ENCODE measurements around the gene RAN. TPM values are rescaled to one million over a fixed set of nuclear protein-coding genes. Genes with fewer than 3 reads are reported as not detected.
"Not testable (repeated sequence)": the region's sequence is repeated elsewhere in the genome, so short reads cannot be mapped to it uniquely, and the experiment has no call there.

Gene RAN
- 1,013 and 1,367 TPM in 2 replicates for total RNA-seq (2014; rRNA removed; shearing (Covaris generic))

DNA sequence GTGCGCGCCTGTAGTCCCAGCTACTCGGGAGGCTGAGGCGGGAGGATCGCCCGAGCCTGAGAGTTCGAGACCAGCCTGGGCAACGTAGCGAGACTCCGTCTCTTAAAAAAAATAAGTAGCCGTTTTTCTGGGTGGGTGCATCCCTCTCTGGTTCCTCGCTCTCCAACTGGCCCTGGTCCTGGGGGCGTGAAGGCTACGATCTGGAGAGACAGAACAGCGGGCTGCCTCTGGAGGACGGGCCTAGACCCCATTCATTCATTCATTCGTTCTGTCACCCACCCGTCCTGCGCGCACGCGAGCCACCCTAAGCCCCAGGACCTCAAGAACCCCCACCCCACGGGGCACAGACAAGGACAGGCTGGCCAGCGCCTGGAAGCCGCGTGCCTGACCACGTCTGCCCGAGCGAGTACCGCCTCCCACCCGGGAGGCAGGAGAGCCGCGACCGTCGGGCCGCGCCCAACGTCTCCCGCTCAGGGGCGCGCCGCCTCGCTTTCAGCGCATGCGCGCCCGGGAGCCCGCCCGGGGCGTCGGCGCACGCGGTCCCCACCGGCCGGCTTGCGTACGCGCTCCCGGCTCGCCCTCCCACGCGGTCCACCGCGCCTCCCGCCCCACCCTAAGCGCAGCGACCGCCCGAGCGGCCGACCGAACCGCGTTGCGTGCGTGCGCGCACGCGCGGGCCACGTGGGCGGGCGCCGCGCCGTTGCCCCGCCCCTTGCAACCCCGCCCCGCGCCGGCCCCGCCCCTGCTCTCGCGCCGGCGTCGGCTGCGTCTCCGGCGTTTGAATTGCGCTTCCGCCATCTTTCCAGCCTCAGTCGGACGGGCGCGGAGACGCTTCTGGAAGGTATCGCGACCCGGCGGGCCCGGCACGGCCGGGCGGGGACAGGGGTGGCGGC lies at the start of gene RAN:
Gene RAN (plus strand): TSS at position 781 of the 893 bp plus-strand sequence. CDS start 528 bp downstream, outside the sequence.
- DNase-seq (ENCODE audit: low read depth) = peak; percentile 97

DNA sequence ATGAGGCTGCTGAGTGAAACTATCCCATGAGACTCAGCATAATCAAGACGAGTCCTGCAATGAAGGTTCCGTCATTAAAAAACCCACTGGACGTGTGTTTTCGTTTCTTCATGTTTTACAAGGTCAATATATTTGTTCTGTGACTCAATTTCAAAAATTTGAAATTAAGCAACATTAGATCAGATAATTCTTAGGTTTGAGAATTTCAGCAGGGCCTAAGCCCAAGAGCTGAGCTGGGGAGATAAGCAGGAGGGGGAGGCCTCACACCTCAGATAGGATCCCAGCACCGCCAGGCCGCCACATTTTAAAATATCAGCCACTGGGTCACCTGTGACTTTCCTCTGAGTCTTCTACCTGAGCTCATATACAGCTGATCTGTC lies 46.1 kb upstream of the RAN start:
- DNase-seq (ENCODE audit: low read depth) = no peak

DNA sequence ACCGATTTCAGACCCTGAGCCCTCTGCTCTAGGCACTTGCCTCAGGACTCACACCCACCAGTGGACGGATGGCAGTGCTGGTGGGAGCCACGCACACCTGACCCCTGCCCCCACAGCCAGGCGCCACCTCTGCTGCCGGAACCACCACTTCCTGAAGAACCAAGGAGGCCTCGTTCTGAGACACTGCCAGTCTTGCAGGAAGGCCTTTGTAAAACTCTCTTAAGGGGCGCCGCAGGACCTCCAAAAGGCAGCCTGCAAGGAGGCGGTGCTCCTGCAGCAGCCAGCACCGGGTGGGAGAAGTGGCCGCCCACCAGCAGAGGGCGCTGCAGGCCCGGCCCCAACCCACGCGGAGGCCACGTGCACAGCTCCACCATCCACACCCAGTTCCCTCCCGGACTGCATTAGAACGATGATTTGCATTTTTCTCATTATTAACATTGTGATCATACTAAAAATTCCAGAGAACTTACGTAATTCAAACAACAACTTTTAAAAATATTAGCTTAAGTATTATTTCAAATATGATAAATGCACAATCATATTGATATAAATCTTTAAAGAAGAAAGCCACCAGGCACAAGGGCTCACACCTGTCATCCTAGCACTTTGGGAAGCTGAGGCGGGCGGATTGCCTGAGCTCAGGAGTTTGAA lies 45.6 kb upstream of the RAN start:
- peak; percentile 47 for DNase-seq (ENCODE audit: low read depth)

DNA sequence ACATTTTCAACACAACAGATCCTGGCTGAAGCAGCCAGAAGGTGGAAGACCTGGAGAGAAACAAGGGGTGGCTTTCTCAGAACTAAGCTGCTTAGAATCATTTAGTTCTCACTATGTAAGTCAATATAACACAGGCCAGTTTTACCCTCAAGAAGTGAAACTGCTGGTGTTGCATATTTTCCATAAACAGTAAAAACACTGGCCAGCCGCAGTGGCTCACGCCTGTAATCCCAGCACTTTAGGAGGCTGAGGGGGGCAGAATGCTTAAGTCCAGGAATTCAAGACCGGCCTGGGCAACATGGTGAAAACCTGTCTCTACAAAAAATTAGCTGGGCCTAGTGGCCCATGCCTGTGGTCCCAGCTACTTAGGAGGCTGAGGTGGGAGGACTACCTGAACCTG lies 44.4 kb upstream of the RAN start:
- DNase-seq (ENCODE audit: low read depth) = no peak

DNA sequence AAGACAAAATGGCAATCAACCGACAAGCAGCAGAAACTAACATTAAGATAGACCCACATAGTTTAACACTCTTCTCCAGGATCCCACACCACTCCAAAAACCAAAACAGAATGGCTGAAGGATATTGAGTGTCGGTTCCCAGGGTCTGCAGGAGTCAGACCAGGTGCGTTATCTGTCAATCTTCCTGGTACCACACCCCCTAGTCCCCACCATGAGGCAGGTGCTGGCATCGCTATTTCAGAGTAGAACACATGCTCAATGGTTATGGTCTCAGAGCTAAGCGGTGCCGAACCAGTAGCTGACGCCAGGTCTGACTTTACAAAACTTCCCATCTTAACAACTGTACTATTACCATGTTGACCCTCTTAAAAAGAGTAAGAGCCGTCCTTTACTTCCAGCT lies 43.0 kb upstream of the RAN start:
- DNase-seq (ENCODE audit: low read depth) = no peak

DNA sequence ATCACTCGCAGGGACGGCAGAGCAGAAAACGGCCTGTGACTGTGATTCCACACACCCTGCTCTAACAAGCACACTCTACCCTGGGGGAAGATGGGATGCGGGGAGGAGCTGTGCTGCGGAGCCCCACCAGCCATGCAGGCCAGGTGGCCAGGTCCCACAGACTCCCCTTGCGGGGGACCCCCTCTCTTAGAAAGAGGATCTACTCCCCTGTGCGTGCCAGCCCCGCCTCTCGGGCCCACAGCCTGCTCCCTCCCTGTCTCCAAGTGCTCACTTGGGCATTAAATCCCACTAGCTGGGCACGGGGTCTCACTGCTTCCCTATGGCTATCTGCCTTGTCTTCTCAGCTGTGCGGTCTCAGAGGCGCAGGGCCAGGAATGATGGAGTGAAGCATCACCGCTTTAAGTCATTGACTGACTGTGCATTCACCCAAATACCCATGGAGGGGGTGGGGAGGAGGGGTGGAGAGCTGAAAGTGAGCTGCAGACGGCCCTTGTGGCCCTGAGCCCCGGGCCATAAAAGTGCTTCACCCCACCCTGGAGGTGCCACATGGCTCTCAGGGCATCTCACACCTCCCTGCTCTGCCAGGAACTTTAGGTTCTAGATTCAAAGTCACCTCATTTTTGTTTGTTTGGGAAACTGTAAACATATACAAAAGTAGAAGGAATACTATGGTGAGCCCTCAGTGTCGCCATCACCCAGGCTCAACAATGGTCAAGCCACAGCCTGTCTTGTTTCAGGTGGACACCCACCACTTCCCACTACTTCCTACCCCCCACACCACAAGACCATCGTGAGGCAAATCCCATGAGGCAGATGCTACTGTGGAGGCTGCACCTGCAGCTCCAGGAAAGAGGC lies 42.2 kb upstream of the RAN start:
- no peak for DNase-seq (ENCODE audit: low read depth)

DNA sequence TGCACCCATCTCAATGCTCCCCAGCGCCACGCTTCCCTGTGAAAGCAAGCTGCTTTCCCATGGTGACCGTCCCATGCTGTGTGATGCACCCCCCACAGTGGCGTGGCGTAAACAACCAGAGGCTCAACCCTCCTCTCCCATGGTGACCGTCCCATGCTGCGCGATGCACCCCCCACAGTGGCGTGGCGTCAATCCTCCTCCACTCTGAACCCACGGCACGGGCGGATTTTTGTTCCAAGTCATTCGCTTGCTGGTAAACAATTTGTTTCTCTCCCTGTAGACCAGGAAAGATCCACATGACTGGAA lies 41.7 kb upstream of the RAN start:
- DNase-seq (ENCODE audit: low read depth) = no peak

DNA sequence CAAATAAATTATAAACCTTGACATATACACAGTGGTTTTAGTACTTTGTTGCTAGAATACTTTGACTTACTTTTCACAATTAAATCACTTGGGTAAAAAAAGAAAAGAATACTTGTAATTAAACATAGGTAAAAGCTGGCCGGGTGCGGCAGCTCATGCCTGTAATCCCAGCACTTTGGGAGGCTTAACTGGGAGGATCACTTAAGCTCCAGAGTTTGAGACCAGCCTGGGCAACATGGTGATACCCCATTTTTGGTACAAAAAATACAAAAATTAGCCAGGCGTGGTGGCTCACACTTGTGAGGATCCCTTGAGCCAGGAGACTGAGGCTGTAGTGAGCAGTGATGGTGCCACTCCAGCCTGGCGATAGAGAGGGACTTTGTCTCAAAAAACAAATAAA lies 40.6 kb upstream of the RAN start:
- no peak for DNase-seq (ENCODE audit: low read depth)

DNA sequence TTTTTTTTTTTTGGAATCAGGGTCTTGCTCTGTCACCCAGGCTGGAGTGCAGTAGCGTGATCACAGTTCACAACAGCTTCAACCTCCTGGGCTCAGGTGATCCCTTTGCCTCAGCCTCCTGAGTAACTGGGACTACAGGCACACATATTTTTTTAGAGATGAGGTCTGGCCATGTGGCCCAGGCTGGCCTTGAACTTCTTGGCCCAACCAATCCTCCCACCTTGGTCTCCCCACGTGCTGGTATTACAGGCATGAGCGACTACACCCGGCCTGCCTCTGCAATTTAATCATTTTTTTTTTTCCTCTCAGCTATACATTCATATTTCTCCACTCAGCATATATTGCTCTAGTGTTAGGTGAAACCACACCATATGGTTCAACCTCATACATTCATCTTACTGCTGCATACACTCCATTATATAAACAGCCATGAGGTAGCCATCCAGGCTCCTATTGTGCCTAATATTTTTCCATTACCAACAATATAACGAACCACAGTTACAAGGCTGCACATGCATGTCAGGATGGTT lies 39.9 kb upstream of the RAN start:
- DNase-seq (ENCODE audit: low read depth) = no peak

DNA sequence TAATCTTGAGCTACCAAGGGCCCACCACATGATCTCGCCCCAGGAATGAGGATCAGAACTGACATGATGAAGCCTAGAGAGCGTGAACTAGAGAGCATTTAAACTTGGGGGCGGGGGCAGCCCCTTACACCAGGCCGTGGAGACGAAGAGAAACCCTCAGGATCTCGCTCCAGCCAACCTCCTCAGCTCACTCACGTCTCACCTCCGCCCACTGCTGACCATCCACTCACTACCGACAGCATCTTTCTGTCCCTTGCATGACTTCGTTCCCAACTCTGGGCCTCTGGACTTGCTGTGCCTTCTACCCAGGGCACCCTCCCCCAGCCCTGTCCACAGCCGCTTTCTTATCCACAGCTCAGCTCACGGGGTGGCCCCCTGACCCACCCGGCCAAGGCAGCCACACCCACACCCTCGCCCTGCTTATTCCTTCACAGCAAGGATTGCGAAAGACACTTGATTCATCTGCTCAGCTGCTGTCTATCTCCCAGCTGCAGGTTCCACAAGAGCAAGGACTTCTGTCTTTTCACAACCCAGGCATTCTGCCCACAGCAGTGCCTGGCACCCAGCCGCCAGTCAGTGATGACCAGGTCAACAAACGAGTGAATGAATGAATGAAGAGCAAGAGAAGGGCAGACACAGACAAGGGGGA lies 39.2 kb upstream of the RAN start:
- DNase-seq (ENCODE audit: low read depth) = no peak

DNA sequence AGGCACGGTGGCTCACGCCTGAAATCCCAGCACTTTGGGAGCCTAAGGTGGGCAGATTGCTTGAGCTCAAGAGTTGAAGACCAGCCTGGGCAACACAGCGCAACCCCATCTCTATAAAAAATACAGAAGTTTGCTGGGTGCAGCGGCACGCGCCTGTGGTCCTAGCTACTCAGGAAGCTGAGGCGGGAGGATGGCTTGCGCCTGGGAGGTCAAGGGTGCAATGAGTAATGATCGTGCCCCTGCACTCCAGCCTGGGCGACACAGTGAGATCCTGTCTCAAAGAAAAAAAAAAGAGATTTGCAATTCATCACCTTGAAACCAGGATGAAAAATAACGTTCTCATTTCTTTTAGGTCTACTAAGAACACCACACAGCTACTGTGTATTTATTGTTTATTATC lies 36.9 kb upstream of the RAN start:
- DNase-seq (ENCODE audit: low read depth) = no peak

DNA sequence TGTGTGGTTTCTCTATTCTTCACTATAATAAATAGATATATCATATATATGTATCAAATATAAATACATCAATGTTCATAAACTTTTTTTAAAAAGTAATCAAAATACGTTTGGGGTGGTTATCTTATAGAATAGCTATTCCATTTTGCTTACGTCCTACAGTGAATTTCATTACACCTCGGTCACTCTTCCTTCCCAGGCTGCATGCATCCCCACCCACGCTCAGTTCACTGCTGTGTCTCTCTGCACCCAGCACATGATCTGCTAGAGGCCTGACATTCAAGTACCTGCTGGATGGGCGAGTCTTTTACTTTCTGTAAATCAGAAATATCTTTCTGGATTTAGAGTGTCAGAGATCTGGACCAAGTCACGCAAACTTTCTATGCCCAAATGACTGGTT lies 36.4 kb upstream of the RAN start:
- DNase-seq (ENCODE audit: low read depth) = no peak

DNA sequence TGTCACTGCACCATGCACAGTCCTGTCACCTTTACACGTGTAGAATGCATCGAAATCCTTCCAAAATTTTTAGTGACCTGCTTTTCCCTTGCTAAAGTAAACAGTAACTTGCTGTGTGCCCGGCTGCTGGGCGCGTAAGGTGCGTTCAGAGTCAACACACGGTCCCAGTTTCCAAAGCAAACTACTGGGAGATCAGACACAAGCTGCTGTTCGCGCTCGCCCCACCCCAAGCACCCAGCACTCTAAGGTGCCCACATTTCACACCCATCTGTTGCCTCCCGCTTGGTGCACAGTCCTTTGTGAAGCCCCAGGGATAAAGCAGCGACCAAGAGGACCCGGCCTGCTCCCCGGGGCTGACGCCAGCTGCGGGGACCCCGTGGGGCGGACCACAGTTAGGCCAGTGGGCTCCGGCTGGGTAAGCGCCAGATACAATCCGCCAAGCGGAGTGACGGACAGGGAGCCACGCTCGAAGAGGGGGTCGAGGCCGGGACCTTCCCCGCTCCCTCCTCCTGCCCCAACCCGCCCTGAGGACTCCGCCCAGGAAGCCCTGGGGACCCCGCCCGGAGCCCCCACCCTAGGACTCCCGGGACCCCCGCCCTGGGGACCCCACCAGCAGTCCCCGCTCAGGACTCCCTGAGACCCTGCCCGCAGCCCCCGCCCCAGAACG lies 33.4 kb upstream of the RAN start:
- DNase-seq (ENCODE audit: low read depth) = peak; percentile 30

DNA sequence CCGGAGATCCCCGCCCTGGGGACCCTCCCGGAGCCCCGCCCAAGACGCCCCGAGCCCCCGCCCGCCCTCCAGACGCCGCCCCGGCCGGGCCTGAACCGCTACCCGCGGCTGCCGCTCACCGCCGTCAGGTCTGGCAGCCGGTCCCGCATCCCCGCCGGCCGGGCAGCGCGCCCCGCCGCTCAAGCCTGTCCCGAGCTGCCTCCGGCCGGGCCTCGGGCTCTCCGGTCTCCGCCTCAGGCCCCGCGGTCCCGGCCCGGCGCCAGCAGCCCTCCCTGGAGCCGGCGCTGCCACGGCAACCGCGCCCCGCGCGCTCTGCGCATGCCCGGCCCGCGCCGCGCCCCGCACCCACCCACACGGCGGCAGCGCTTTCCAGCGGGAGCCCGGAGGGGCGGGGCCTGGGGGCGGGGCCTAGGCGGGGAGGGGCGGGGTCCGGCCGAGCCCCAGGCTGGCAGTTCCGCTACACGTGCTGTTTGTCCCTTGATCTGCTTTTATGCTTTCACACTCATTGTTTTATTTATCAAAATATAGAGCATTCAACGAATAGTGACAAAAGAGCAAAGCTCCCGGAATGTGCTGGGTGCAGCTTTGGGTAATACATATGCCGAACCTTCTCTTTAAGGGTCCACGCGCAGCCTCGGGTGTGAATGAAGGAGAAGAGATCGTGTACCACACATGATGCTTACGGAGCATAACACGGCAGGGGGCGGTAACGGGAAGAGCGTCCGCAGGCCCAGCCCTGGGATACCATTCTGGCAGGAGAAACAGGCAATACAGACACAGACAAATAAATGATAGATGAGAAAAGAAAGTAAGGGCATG lies 32.7 kb upstream of the RAN start, which contains the start of gene STX2:
Gene STX2 (minus strand): TSS at position 300 of the 819 bp plus-strand sequence. CDS start 151 bp downstream, at position 149.
- DNase-seq (ENCODE audit: low read depth) = peak; percentile 90

DNA sequence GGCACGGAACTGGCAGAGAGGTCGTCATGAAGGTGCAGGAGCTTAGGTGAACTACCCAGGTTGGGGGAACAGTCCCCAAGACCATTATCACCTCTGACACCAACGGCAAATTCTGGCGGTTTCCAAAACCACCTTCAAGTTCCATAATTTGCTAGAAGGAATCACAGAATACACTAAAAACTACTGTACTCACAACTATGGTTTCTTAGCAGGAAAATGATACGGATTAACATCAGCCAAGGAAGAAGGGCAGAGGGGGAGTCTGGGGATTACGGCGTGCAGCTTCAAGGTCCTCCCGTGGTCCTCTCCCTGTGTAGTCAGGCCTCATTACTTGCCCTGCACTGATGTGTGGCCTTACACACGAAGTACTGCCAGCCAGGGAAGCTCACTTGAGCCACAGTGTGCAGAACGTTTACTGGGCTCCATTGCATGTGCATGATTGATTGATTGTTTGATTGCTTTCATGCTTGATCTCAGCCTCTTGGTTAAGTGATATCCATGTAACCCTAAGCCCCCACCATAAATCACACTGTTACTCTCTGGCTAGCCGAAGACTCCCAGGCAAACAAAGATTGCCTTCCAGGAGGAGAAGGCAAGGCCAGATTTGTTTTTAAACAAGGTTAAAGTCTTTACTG lies 32.0 kb upstream of the RAN start:
- no peak for DNase-seq (ENCODE audit: low read depth)

DNA sequence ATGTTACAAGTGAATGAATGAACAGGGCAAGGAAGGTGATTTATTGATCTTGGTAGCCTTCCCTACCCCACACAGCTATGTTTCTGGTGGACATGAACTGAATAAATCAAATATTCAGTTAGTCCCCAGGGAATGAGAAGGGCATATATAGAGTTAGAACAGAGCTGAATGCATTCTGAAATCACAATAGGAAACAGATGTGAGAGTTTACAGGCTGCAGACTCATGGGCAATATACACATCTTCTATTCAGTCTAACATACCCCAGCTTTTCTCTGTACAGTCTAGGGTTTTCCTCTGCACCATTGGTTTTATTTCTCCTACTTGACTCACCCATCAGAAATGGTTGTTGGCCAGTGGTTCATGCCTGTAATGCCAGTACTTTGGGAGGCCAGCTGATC lies 25.5 kb upstream of the RAN start:
- no peak for DNase-seq (ENCODE audit: low read depth)

DNA sequence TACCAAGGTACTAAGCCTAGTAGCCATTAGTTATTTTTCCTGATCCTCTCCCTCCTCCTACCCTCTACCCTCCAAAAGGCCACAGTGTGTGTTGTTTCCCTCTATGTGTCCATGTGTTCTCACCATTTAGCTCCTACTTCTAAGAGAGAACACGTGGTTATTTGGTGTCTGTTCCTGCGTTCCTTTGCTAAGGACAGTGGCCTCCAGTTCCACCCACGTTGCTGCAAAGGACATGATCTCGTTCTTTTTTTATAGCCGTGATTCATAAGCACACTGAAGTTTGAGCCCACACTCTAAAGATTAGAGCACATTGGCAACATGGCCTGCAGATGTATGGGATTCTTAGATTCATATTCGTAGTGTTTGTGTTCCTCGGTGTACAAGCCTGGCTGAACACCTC lies 24.8 kb upstream of the RAN start:
- no peak for DNase-seq (ENCODE audit: low read depth)

DNA sequence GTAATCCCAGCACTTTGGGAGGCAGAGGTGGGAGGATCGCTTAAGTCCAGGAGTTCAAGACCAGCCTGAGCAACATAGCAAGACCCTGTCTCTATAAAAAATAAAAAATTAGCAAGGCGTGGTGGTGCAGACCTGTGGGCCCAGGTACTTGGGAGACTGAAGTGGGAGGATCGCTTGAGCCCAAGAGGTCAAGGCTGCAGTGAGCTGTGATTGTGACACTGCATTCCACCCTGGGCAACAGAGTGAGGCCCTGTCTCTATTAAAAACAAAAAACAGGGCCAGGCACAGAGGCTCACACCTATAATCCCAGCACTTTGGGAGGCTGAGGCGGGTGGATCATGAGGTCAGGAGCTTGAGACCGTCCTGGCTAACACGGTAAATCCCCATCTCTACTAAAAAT lies 23.8 kb upstream of the RAN start:
- not testable (repeated sequence) for DNase-seq (ENCODE audit: low read depth)

DNA sequence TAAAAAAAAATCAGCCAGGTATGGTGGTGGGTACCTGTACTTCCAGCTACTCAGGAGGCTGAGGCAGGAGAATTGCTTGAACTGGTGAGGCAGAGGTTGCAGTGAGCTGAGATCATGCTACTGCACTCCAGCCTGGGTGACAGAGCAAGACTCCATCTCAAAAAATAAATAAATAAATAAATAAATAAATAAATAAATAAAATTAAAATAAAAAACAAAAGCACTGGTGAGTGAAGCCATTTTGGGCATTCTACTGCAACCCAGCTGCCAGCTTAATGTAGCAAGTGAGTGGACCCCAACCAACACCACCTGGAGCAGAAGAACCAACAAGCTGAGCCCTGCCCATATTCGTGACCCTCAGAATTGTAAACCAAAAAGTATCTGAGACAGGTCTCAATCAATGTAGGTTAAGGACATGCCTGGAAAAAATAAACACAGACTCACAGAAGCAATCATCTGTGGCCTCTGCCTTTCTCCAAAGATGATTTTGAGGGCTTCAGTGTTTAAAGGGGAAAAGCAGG lies 23.0 kb upstream of the RAN start:
- DNase-seq (ENCODE audit: low read depth) = not testable (repeated sequence)
